Spleen (tissue), 11 donors: ENCODE measurements around the gene ALOXE3. TPM values are rescaled to one million over a fixed set of nuclear protein-coding genes. Genes with fewer than 3 reads are reported as not detected.

ENCODE experiments used
- DNase-seq: peaks from one replicate; pipeline ENCODE4 v3.0.0-alpha.2; 2020
- H3K27ac ChIP-seq, 8 donors: fragments of 200-600 bp; sonication (generic) in 7 of 8; 1 replicate in 4 of 8; 2 replicates in 4 of 8; pipeline versions ENCODE4 v1.5.0 to v1.8.0; 2016 to 2021; ENCODE audit warnings: inconsistent platforms in 4 of 8, mild to moderate bottlenecking in 4 of 8, moderate library complexity in 1 of 8
- H3K27me3 ChIP-seq, 7 donors: fragments of 200-600 bp; sonication (generic) in 6 of 7; replicated peaks in 1 of 7; 1 replicate in 4 of 7; 2 replicates in 3 of 7; pipeline versions ENCODE4 v1.5.0 to v1.8.0; 2016 to 2021; ENCODE audit warnings: inconsistent platforms in 3 of 7, mild to moderate bottlenecking in 1 of 7
- H3K36me3 ChIP-seq, 6 donors: fragments of 200-600 bp; sonication (generic) in 5 of 6; 1 replicate in 4 of 6; 2 replicates in 2 of 6; pipeline versions ENCODE4 v1.5.0 to v1.8.0; 2016 to 2021; ENCODE audit warnings: inconsistent platforms in 2 of 6
- H3K4me1 ChIP-seq, 6 donors: fragments of 200-600 bp; sonication (generic) in 5 of 6; 1 replicate in 3 of 6; 2 replicates in 3 of 6; pipeline versions ENCODE4 v1.5.0 to v1.8.0; 2016 to 2021; ENCODE audit warnings: inconsistent platforms in 3 of 6
- H3K4me3 ChIP-seq, 8 donors: fragments of 200-600 bp; sonication (generic) in 7 of 8; 1 replicate in 4 of 8; 2 replicates in 4 of 8; pipeline versions ENCODE4 v1.5.0 to v1.8.0; 2016 to 2021; ENCODE audit warnings: inconsistent platforms in 4 of 8, mild to moderate bottlenecking in 4 of 8, moderate library complexity in 2 of 8
- H3K9me3 ChIP-seq, 8 donors: fragments of 200-600 bp; sonication (generic) in 7 of 8; 1 replicate in 4 of 8; 2 replicates in 4 of 8; pipeline versions ENCODE4 v1.5.0 to v1.8.0; 2016 to 2021; ENCODE audit warnings: inconsistent platforms in 4 of 8
- CTCF ChIP-seq, 11 experiments: fragments of 200-600 bp in 7 of 11; fragments of 450-650 bp in 4 of 11; sonication (generic) in 4 of 11; IDR thresholded peaks in 8 of 11; conservative IDR thresholded peaks in 3 of 11; 1 replicate in 7 of 11; 2 replicates in 4 of 11; pipeline versions ENCODE4 v1.4.0 to v1.8.0; 2016 to 2021; ENCODE audit warnings: antibody characterized with exemption in 11 of 11, inconsistent platforms in 4 of 11, mild to moderate bottlenecking in 1 of 11
- POLR2A ChIP-seq, 3 donors: fragments of 450-650 bp; IDR thresholded peaks; one replicate each; pipeline ENCODE4 v1.5.1; 2017; ENCODE audit warnings: antibody characterized with exemption in 3 of 3, mild to moderate bottlenecking in 1 of 3
- POLR2AphosphoS5 ChIP-seq, 3 donors: sonication (generic); formaldehyde crosslinking; IDR thresholded peaks; one replicate each; pipeline ENCODE4 v1.5.1; 2017; ENCODE audit warnings: antibody characterized with exemption in 3 of 3
- WGBS, 5 donors: extraction: QIAGEN DNeasy Blood & Tissue Kit in 3 of 5; methylation state at CpG; one replicate each; pipeline versions ENCODE4 v1.1.5 to v1.1.7; 2013 to 2018; 5-methylcytosine and 5-hydroxymethylcytosine counted together
- intact Hi-C: fragments of 100-400 bp; cut with DNase I; formaldehyde crosslinking; loops from one replicate; pipeline ENCODE4 v1.15.0; 2023; ENCODE audit warnings: low total_unique reads
- polyA plus RNA-seq, 3 donors: library from polyadenylated mRNA; stranded (reverse); fragments of 200-250 nt; gene quantifications; one replicate each; pipeline ENCODE4 v1.2.1, GENCODE V29; 2013
- total RNA-seq, 7 donors: library from RNA; depleted of rRNA in 3 of 7; stranded (reverse); fragments of >200 nt in 3 of 7; fragmentation: NEBNext Ultra II Directional in 4 of 7; extraction: Animal tissue kit (Norgen Biotek cat#: 25700) in 4 of 7; gene quantifications; one replicate each; pipeline versions ENCODE4 v1.1.0 to v1.2.1, GENCODE V29; 2016 to 2021
- donor health status: healthy with polysubstance abuse.
- donor health status: DM: no; HTN: no; CAD: no; lungs with moderate emphysema.
- donor health status: DM: no; HTN: no; CAD: no.
- donor health status: Bipolar disorder and iron deficiency.
- donor health status: healthy.
- donor health status: DM: no; HTN: no; CAD: no.
- donor health status: DM: yes; HTN: yes; CAD: no.

ALOXE3 gene
- total and polyA plus RNA-seq, 10 donors, result 0.03 TPM; not detected in 9

DNA sequence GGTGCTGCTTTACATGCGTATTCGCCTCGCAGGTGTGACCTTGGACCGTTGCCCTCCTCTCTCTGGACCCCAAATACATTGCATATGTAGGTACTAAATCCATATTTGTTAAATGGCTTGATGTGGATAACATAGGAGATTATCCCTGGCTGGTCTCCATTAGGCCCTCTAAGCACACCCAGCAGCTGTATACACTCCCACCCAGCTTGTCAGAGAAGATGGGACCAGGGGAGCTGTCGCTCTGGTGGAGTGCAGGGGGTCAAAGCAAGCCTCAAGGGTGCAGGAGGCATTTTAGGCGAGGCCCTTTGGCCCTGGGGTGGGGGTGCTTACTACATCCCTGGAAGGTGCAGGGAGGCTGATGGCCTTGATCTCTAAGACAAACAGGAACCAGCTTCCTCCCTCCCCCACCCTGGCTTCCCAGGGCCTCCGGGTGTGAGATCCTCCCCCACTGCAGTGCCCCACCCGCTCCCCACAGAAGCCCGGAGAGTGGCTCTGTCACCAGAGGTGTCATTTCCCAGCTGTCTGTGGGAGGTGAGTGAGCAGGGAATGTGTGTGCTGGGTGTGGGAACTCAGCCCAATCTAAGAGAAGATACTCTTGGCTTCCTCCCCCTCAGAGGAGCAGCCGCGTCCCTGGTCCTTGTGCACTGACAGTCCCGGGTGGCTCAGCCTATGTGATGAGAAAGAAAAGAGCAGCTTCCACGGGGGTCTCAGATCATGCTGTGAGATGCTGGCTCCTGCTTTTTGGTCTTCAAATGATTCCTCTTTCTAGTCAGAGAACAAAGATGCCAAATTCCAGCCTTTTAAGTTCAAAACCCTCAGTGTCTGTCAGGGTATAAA lies 45.9 kb upstream of the ALOXE3 start:
- H3K4me3 ChIP-seq, result peak overlapping the region in 4 of 8 donors; percentile 10 to 96 (median 48)
- peak; percentile 94 for DNase-seq
- peak overlapping the region; percentile 98 to 100 (median 100) for H3K27ac ChIP-seq
- TF ChIP-seq POLR2A (IDR thresholded peaks at IDR 0.05), result peak in 1 of 3 donors; percentile 2
- no peak for TF ChIP-seq CTCF (IDR thresholded peaks at IDR 0.05 in 8 of 11, conservative IDR thresholded peaks at IDR 0.05 in 3 of 11)
- peak; percentile 74 to 86 (median 83) for TF ChIP-seq POLR2AphosphoS5 (IDR thresholded peaks at IDR 0.05)
- 21 to 31% (median 23%) methylated on average over 10 to 13 of the region's 13 CpGs for WGBS, 5 donors
- H3K36me3 ChIP-seq, result peaks cover 0 to 26% (median 23%) of the 10 kb centered on the region in 6 donors
- intact Hi-C loops, result no loop called here
- no peaks in the 10 kb centered on the region for H3K9me3 ChIP-seq
- H3K4me1 ChIP-seq, result peaks cover 28 to 60% (median 51%) of the 10 kb centered on the region in 6 donors
- H3K27me3 ChIP-seq, result no peaks in the 10 kb centered on the region

- TF ChIP-seq POLR2A (IDR thresholded peaks at IDR 0.05) (no peak), POLR2AphosphoS5 (IDR thresholded peaks at IDR 0.05) (no peak), CTCF (IDR thresholded peaks at IDR 0.05 in 8 of 11, conservative IDR thresholded peaks at IDR 0.05 in 3 of 11) (no peak)
- Histone ChIP-seq H3K27ac (peak overlapping the region; percentile 98 to 100 (median 100)), H3K36me3 (peaks cover 0 to 32% (median 23%) of the 10 kb centered on the region in 6 donors), H3K9me3 (no peaks in the 10 kb centered on the region), H3K27me3 (no peaks in the 10 kb centered on the region), H3K4me3 (peak overlapping the region; percentile 7 to 96 (median 76)), H3K4me1 (peaks cover 36 to 69% (median 60%) of the 10 kb centered on the region in 6 donors)
- 11 to 36% (median 19%) methylated on average over 21 to 55 of the region's 55 CpGs for WGBS, 5 donors
- DNase-seq, result peak; percentile 87
- intact Hi-C loops, result no loop called here
Measured at GRCh38 chr17:8162997-8163977, 45.0 kb upstream of the ALOXE3 start.

GRCh38 chr17:8162233-8162996 lies 44.1 kb upstream of the ALOXE3 start, which contains the start of gene VAMP2:
Gene VAMP2, minus strand, starts transcription at chr17:8162948. Its CDS starts 69 bp downstream, at chr17:8162879.
- WGBS, 5 donors, result 0 to 1% (median 1%) methylated on average over 48 to 75 of the region's 75 CpGs
- H3K4me1 ChIP-seq, result peaks cover 36 to 78% (median 69%) of the 10 kb centered on the region in 6 donors

More at GRCh38 chr17:8162233-8162996, 44.1 kb upstream of the ALOXE3 start, which contains the start of gene VAMP2:
- Histone ChIP-seq H3K27ac (peak within 1 kb of the TSS; percentile 98 to 100 (median 100)), H3K36me3 (peaks cover 0 to 38% (median 23%) of the 10 kb centered on the region in 6 donors), H3K4me3 (peak within 1 kb of the TSS; percentile 72 to 96 (median 82)), H3K9me3 (no peaks in the 10 kb centered on the region), H3K27me3 (no peaks in the 10 kb centered on the region)
- TF ChIP-seq POLR2AphosphoS5 (IDR thresholded peaks at IDR 0.05) (peak; percentile 93 to 94 (median 93)), POLR2A (IDR thresholded peaks at IDR 0.05) (peak in 2 of 3 donors; percentile 59 to 70), CTCF (IDR thresholded peaks at IDR 0.05 in 8 of 11, conservative IDR thresholded peaks at IDR 0.05 in 3 of 11) (peak in 6 of 11 experiments; percentile 12 to 38 (median 24))
- intact Hi-C loops, result no loop called here
- peak; percentile 96 for DNase-seq
